SU-DHL-6 (cell line): Measurements from ENCODE around the gene MED29.

Experiments
- CTCF ChIP-seq: fragments of 200-600 bp; sonication (generic); IDR thresholded peaks from one replicate; pipeline ENCODE4 v1.5.1; 2017; ENCODE audit warnings: antibody characterized with exemption, mild to moderate bottlenecking, low read length, moderate library complexity; ENCODE audit not compliant: insufficient read depth, poor library complexity, severe bottlenecking
- EZH2phosphoT487 ChIP-seq: fragments of 200-600 bp; sonication (generic), shearing (Covaris generic); conservative IDR thresholded peaks from 2 replicates; pipeline ENCODE4 v1.6.1; 2018; ENCODE audit warnings: mild to moderate bottlenecking, antibody characterized with exemption, low read length, moderate library complexity, mixed read lengths

GRCh38 chr19:39399668-39400050 is 8.5 kb downstream of the MED29 start:
- TF ChIP-seq CTCF (no peak), EZH2phosphoT487 (no peak)
